AG20443 (cell line): ENCODE data around the gene TTLL12.

Source experiments
- DNase-seq: peaks from one replicate; pipeline ENCODE4 v3.0.0; 2012; ENCODE audit warnings: low spot score, mixed read lengths

Gene TTLL12

DNA sequence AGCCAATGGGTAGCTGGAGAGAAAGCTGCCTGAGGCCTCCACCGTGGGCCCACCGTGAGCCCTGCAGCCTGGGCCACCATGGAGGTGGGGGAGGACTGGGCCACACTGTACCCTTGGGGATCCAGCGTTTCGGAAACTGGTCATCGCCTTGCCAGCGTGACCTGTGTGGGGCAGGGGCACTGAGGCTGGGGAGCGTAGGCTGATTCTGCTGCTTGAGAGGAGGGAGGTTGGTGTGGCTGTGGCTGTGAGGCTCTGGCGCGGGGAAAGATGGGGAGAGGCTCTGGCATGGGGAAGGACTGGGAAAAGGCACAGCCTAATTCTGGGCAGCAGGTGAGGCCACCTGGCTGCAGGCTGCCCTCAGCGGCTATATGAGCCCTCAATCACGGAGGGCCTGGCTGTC, 12.6 kb upstream of the TTLL12 start:
- no peak for DNase-seq

DNA sequence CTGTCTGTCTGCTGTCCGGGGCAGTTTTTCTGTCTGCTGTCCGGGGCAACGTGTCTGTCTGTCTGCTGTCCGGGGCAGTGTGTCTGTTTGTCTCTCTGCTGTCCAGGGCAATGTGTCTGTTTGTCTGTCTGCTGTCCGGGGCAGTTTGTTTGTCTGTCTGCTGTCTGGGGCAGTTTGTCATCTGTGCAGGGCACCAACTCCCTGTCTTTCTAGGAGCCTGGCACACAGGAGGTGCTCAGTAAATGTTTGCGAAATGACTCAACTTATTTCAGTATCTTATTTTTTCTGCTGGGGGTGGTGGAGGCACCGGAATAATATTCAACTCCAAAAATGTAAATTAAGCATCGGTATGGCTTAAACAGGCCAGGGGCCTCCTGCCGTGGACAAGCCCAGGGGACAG, 12.0 kb upstream of the TTLL12 start:
- DNase-seq, result no peak

- DNase-seq, result no peak
Measured at GRCh38 chr22:43198126-43198525, 11.2 kb upstream of the TTLL12 start.

- DNase-seq, result peak; percentile 75
Measured at GRCh38 chr22:43197271-43197941, 10.5 kb upstream of the TTLL12 start.

GRCh38 chr22:43191831-43192230, 4.9 kb upstream of the TTLL12 start:
- no peak for DNase-seq

DNA sequence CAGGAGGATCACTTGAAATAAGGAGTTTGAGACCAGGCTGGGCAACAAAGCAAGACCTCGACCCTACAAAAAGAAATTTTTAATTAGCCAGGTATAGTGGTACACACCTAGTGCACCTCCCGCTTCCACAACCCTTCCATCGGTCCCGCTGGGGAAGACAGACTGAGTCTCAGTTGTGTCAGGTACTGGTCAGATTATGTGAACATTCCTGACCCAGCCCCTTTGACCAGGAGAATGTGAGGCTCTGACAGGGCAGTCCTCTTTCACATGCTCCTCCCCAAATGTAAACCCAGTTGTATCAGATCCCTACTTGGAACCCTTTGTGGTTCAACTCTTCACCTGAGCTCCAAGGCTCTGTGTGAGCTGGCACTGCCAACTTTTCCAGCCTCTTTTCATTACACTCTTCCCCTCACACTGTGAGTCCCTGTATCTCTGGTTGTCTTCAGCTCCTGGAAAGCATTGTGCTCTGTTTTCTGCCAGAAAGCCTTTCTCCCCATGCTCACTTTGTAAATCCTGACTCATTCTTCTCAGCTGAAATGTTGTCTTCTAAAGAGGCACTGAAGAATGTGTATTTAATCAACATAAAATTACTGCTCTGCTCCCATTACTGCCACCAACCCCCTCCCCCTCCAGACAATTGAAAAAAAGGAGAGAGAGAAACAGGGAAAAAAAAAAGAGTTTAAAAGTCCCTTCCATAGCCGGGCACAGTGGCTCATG, 2.1 kb upstream of the TTLL12 start:
- DNase-seq, result no peak

GRCh38 chr22:43187171-43188099, 501 bp upstream of the TTLL12 start:
- DNase-seq, result peak; percentile 99

DNA sequence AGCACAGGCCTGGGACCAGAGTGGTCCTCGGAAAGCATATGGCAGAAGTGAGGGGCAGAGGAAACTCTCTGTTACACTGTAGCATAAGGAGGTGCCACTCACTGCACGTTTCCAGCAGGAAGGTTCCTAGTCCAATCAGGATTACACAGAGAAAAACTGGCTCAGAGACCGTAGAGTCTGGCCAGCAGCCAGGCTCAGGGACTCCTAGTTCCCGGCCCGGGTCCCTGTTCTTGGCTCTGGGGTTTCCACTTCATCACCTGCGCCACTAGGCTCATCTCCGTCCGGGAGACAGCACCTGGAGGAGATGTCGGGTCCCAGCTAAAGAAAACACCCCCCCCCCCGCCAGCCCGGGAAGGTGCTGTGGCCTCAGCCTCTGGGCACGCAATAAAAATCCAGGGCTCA, 1.1 kb downstream of the TTLL12 start:
- DNase-seq, result peak; percentile 45

DNA sequence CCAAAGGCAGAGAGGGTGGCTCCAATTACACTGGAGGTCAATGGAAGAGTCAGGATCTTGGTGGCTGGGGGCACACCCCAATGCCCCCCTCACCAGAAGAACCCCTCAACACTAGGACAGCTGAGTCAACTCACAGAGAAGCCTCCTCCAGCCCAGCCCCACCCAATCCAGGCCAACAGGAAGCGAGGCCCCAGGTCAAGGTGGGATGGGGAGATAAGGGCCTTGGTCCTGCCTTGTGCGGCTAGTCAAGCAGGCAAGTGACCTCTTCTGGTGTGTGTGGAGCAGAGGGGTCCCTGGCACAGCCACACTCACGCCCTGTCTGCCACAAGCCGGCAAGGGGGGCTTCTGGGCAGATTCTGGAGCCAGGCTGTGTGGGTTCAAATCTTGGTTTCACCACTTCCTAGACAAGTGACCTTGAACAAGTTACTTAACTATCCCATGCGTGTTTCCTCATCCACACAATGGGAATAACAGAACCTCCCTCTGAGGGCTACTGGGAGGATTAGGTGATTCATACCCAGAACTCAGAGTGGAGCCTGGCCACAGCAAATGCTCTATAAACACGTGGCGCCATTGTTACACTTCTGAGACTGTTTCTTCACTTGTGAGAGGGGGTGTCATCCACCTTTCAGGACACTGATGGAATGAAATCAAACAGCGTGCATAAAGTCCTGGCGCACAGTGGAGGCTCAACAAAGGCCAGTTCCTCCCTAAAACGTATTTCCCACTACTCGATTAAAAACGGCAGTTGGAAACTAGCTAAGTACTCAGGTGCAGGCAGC, 3.2 kb downstream of the TTLL12 start:
- DNase-seq, result no peak

- DNase-seq, result no peak
Measured at GRCh38 chr22:43182726-43183125, 4.2 kb downstream of the TTLL12 start.

GRCh38 chr22:43182118-43182517, 4.8 kb downstream of the TTLL12 start:
- DNase-seq, result no peak

DNA sequence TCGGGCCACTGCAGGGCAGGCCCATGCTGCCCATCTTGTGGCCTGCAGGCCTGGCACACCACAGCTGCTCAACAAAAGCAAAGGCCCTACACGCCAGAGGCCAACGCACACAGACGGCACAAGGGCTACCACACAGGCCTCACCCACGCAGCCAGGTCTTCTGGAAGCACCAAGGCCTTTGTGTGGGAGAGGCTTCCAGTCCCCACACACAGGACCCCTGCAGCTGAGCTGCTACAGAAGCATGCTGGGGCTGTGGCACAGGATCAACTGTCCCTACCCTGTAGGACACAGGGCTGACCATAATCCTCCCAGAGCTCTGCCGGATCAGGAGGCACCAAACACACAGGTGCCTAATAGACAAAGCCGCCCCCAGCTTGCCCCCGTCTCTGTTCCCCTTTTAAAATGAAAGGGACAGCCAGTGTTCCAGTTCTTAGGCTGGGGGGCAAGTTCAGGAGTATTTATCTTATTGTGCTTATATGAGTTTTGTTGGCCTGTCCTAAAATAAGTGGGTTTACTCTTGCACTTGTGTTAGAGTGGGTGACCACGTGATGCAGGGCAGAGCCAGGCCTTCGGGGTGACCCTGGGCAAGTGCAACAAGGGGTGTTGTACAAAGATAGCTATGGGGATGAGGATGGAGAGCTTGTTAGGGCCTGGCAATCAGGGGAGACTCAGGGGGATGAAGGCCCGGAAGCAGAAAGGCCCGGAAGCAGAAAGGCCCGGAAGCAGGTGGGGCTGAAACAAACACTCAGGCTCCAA, 5.4 kb downstream of the TTLL12 start:
- no peak for DNase-seq

GRCh38 chr22:43180670-43181069, 6.3 kb downstream of the TTLL12 start:
- no peak for DNase-seq

DNA sequence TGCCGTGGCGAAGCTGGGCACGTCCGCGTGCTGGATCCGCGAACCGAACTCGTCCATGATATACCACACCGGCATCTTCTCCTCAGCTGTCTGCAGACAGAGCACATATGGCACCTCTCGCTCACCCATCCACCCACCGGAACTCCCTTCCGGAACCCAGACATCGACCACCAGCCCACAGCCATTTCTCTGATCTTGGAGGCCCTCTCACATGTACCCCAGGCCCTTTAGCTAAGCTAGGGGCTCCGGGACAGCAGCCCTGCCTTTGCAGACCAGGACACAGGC, 7.1 kb downstream of the TTLL12 start:
- no peak for DNase-seq

DNA sequence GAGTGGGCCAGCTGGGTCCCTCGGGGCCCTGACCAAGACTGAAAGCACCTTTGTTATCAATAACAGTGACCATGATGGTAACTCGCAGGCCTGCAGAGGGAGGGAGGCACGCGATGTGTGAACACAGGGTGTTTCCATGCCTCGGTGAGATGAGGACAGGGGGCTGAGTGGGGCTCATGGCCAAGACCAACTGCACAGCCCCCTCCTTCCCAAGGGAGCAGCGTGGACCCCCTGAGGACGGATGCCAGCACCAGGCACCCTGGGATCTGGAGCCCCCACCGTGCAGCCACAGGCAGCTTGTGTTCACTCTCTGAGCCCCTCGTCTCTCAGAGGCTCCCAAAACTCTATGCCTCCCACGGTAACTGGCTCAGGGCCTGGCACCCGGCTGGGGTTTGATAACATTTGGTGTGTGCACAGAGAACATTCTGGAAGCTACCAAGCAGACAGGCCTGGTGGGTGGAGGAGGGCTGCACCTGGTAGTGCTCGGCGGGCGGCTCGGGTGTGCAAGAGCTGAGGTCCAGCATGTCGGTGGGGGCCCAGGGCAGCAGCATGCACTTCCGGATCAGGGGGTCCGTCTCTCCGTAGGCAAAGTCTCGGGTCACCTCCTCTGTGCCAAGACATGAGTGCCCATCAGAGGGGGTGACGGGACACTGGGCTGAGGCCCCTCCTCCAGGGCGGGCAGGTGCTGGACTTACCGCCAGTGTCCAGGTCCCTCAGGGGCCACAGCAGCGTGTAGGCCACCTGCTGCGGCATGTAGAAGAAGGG, 7.6 kb downstream of the TTLL12 start:
- no peak for DNase-seq

DNA sequence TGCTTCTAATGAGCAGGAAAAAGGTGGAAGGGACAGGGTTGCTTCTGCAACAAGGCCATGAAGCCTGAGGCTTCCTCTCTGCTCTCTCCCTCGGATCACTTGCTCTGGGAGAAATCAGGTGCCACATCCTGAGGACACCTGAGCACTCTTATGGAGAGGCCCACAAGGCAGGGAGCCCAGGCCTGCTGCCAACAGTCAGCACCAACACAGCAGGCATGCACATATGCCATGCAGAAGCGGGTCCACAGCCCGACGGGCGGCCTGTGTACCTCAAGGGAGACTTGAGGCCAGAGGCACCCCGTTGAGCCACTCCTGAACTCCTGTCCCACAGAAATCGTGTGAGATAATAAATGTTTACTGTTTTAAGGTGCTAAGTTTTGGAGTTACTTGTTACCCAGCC, 9.5 kb downstream of the TTLL12 start:
- no peak for DNase-seq

DNA sequence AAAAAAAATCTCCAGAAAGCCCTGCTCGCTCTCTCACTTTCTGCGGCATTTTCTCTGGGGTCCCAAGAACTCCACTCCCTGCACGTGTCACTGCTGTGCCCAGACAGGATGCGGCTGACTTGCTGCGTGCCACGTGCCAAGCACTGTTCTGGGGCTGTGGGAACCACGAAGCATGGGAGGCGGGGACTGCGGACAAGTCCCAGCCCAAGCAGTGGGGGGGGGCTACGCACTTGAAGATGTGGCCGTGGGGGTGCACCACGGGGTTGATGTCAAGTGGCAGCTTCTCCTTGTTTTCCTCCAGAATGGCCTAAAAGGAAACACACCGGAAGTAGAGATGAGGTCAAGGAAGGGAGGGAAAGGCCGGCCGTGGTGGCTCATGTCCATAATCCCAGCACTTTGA, 10.8 kb downstream of the TTLL12 start:
- no peak for DNase-seq

DNA sequence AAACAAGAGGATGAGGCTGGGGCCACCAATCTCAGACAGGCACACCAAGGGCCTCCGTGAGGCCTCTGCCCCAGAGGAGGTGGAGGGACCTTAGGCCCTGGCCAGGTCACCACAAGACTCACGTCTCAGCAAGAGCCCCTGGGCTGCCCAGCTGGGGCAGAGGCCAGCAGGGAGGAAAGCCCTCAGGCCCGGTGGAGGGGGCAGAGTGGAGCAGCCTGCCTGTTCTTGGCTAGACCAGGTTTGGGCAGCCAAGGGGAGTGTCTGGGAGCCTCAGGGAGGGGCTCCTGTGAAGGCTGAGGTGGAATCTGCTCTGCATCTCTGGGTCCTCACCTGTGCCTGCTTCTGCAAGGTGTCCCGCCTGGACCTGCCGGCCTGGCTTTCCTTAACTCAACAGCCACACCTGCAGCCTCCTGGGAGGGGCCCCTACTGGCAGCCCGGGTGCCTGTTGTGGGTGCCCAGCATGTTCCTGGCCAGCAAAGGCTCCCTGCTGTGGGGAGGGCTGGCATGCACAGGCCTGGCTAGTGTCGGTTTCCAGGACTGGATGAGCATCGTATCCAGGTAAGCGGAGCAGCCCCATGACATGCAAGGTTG, 11.9 kb downstream of the TTLL12 start:
- DNase-seq, result no peak

DNA sequence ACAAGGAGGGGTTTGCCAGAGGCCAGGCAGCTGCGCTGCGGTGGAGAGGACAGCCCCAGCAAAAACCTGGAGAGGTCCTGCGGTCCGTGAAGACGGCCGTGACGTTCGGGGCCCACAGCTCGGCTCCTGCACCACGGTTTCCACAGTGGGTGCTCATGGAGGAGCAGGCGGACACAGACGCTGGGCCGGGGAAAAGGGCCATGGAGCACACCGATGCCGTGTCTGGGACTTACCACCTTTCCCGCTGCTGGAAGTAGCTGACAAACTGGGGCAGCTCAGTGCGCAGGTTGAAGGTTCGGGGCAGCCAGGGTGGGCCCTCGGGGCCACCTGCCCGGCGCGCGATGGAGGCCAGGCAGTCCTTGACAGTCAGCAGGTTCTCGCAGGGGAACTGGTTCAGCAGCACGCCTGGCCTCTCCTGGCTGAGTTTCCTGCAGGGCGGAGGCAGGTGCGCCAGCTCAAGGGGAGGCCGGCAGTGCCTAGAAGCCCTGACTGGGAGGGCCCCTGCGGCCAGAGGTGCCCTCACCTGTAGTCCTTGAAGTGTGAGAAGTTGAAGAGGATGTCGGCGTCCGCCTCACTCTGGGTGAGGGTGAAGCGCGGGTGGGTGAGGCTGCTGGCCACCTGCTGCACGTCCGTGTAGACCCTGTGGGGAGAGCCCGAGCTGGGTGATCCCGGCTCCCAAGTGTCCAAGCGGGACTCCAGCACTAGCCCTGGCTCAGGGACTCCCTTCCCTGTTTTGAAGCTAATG, 12.8 kb downstream of the TTLL12 start:
- no peak for DNase-seq

GRCh38 chr22:43173566-43173965, 13.4 kb downstream of the TTLL12 start:
- DNase-seq, result no peak
